Ishikawa (cell line): ENCODE data around the gene KCNJ9.

Experiments used
- CEBPB ChIP-seq: IDR thresholded peaks from 2 replicates; pipeline ENCODE4 v1.6.1; 2012
- CREB1 ChIP-seq: IDR thresholded peaks from 2 replicates; pipeline ENCODE4 v1.6.1; 2012; ENCODE audit warnings: low read depth
- EGR1 ChIP-seq: IDR thresholded peaks from 2 replicates; pipeline ENCODE4 v1.6.1; 2012
- EP300 ChIP-seq: IDR thresholded peaks from 2 replicates; pipeline ENCODE4 v1.6.1; 2012; ENCODE audit warnings: borderline replicate concordance
- FOXM1 ChIP-seq: IDR thresholded peaks from 2 replicates; pipeline ENCODE4 v1.6.1; 2012; ENCODE audit warnings: low read depth, borderline replicate concordance
- NFIC ChIP-seq: IDR thresholded peaks from 2 replicates; pipeline ENCODE4 v1.6.1; 2012
- RAD21 ChIP-seq: IDR thresholded peaks from 2 replicates; pipeline ENCODE4 v1.6.1; 2012; ENCODE audit warnings: low read depth
- REST ChIP-seq: IDR thresholded peaks from 2 replicates; pipeline ENCODE4 v1.6.1; 2012; ENCODE audit warnings: low read depth, mild to moderate bottlenecking
- TAF1 ChIP-seq: IDR thresholded peaks from 2 replicates; pipeline ENCODE4 v1.6.1; 2012; ENCODE audit warnings: low read depth, mild to moderate bottlenecking
- TCF12 ChIP-seq: IDR thresholded peaks from 2 replicates; pipeline ENCODE4 v1.6.1; 2012; ENCODE audit warnings: low read depth
- TEAD4 ChIP-seq: IDR thresholded peaks from 2 replicates; pipeline ENCODE4 v1.6.1; 2012
- USF1 ChIP-seq: IDR thresholded peaks from 2 replicates; pipeline ENCODE4 v1.6.1; 2012
- YY1 ChIP-seq: IDR thresholded peaks from 2 replicates; pipeline ENCODE4 v1.6.1; 2012; ENCODE audit warnings: low read depth
- ZBTB7A ChIP-seq: IDR thresholded peaks from 2 replicates; pipeline ENCODE4 v1.6.1; 2012; ENCODE audit warnings: low read depth
- TF ChIP-seq, protein P1 (sequence below): IDR thresholded peaks from 2 replicates; pipeline ENCODE4 v1.6.1; 2012

Gene KCNJ9

GRCh38 chr1:160062230-160062532, 19.2 kb upstream of the KCNJ9 start:
- TF ChIP-seq NFIC (no peak), CREB1 (no peak), TEAD4 (no peak), USF1 (no peak)

- TF ChIP-seq NFIC: no peak
- TF ChIP-seq CREB1: no peak
- no peak for TF ChIP-seq EP300
- TF ChIP-seq RAD21: no peak
- TF ChIP-seq REST: no peak
- TF ChIP-seq CEBPB: no peak
- TF ChIP-seq TAF1: no peak
- TF ChIP-seq EGR1: no peak
- TF ChIP-seq, protein P1, sequence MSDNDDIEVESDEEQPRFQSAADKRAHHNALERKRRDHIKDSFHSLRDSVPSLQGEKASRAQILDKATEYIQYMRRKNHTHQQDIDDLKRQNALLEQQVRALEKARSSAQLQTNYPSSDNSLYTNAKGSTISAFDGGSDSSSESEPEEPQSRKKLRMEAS: no peak
- TF ChIP-seq FOXM1: no peak
- no peak for TF ChIP-seq TCF12
- TF ChIP-seq YY1: no peak
- TF ChIP-seq USF1: no peak
- no peak for TF ChIP-seq TEAD4
Measured at GRCh38 chr1:160063176-160063575, 18.2 kb upstream of the KCNJ9 start.

- TF ChIP-seq EGR1 (no peak), NFIC (no peak), CEBPB (no peak), YY1 (no peak), TAF1 (no peak), CREB1 (no peak), ZBTB7A (no peak), TCF12 (no peak), TEAD4 (no peak), USF1 (no peak), FOXM1 (no peak), REST (no peak), EP300 (no peak), RAD21 (no peak)
- TF ChIP-seq, protein P1: no peak
Measured at GRCh38 chr1:160064164-160064563, 17.2 kb upstream of the KCNJ9 start.

GRCh38 chr1:160064746-160065145, 16.6 kb upstream of the KCNJ9 start:
- no peak for TF ChIP-seq TAF1
- no peak for TF ChIP-seq TCF12
- TF ChIP-seq CEBPB: no peak
- no peak for TF ChIP-seq YY1
- TF ChIP-seq RAD21: no peak
- TF ChIP-seq USF1: no peak
- no peak for TF ChIP-seq NFIC
- TF ChIP-seq ZBTB7A: no peak
- no peak for TF ChIP-seq EP300
- TF ChIP-seq REST: no peak
- TF ChIP-seq, protein P1: no peak
- TF ChIP-seq TEAD4: no peak
- TF ChIP-seq FOXM1: no peak
- no peak for TF ChIP-seq EGR1
- no peak for TF ChIP-seq CREB1
